GM23338 (cell line): ENCODE measurements around the gene TMEM163.

Experiments used
- CREB1 ChIP-seq: fragments of 250-450 bp; sonication (Bioruptor Pico); IDR thresholded peaks from 2 replicates; pipeline ENCODE4 v1.5.0; 2020; ENCODE audit warnings: low read depth, mild to moderate bottlenecking, moderate library complexity
- CTCF ChIP-seq, 2 experiments: fragments of 200-600 bp in 1 of 2; sonication (generic) in 1 of 2; conservative IDR thresholded peaks; 2 replicates each; pipeline versions ENCODE4 v1.5.1 to v1.6.1; 2016 to 2017; ENCODE audit warnings: antibody characterized with exemption in 2 of 2, low read depth in 2 of 2, mild to moderate bottlenecking in 2 of 2, moderate library complexity in 1 of 2
- EZH2 ChIP-seq: fragments of 200-600 bp; sonication (generic); IDR thresholded peaks from one replicate; pipeline ENCODE4 v1.8.0; 2017; ENCODE audit warnings: antibody characterized with exemption, mild to moderate bottlenecking, low read depth; ENCODE audit not compliant: unreplicated experiment
- EZH2phosphoT487 ChIP-seq: fragments of 200-600 bp; sonication (generic); IDR thresholded peaks from one replicate; pipeline ENCODE4 v1.8.1; 2018; ENCODE audit warnings: antibody characterized with exemption; ENCODE audit not compliant: unreplicated experiment
- JUNB ChIP-seq: IDR thresholded peaks from one replicate; pipeline ENCODE4 v1.6.1; 2016; ENCODE audit warnings: antibody characterized with exemption; ENCODE audit not compliant: unreplicated experiment
- NANOG ChIP-seq: IDR thresholded peaks from 2 replicates; pipeline ENCODE4 v1.6.1; 2016; ENCODE audit warnings: antibody characterized with exemption, borderline replicate concordance
- POLR2AphosphoS5 ChIP-seq: IDR thresholded peaks from 2 replicates; pipeline ENCODE4 v1.6.1; 2016; ENCODE audit warnings: antibody characterized with exemption, low read depth
- ZNF114 ChIP-seq: fragments of 250-450 bp; sonication (Bioruptor Pico); IDR thresholded peaks from 2 replicates; pipeline ENCODE4 v1.5.0; 2020; ENCODE audit warnings: mild to moderate bottlenecking, moderate library complexity
- ZNF331 ChIP-seq: fragments of 250-450 bp; sonication (Bioruptor Pico); IDR thresholded peaks from 2 replicates; pipeline ENCODE4 v1.5.0; 2020; ENCODE audit warnings: low read depth, mild to moderate bottlenecking, moderate library complexity
- TF ChIP-seq, protein P1 (sequence below): IDR thresholded peaks from 2 replicates; pipeline ENCODE4 v1.6.1; 2016; ENCODE audit warnings: antibody characterized with exemption
- TF ChIP-seq, protein P2 (sequence below): IDR thresholded peaks from one replicate; pipeline ENCODE4 v1.6.1; 2018; ENCODE audit warnings: antibody characterized with exemption; ENCODE audit not compliant: unreplicated experiment

DNA sequence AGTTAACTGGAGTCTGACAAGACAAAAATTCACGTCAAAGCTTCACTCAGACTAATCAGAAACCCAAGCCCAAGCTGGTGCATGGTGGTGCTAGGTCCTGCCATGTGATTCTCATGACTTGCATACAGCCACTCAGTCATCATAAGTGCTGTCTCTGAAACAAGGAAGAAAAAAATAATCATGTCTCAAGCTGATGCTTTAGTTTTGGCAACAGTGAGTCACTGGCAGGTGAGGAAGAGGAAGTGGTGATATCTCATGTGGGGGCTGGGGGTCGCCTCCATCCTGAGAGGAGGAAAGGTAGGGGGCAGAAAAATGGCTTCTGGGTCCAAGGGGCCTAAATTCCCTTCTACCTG lies 136.3 kb downstream of the TMEM163 start:
- TF ChIP-seq POLR2AphosphoS5 = no peak
- no peak for TF ChIP-seq CTCF (conservative IDR thresholded peaks at IDR 0.05; ENCODE audit: low read depth in 2 of 2)
- no peak for TF ChIP-seq ZNF331 (CRISPR knock-in tag)
- no peak for TF ChIP-seq EZH2
- TF ChIP-seq, protein P1, sequence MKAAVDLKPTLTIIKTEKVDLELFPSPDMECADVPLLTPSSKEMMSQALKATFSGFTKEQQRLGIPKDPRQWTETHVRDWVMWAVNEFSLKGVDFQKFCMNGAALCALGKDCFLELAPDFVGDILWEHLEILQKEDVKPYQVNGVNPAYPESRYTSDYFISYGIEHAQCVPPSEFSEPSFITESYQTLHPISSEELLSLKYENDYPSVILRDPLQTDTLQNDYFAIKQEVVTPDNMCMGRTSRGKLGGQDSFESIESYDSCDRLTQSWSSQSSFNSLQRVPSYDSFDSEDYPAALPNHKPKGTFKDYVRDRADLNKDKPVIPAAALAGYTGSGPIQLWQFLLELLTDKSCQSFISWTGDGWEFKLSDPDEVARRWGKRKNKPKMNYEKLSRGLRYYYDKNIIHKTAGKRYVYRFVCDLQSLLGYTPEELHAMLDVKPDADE = no peak
- TF ChIP-seq JUNB = no peak
- TF ChIP-seq NANOG = no peak
- TF ChIP-seq CREB1 (CRISPR knock-in tag) = no peak
- TF ChIP-seq, protein P2, sequence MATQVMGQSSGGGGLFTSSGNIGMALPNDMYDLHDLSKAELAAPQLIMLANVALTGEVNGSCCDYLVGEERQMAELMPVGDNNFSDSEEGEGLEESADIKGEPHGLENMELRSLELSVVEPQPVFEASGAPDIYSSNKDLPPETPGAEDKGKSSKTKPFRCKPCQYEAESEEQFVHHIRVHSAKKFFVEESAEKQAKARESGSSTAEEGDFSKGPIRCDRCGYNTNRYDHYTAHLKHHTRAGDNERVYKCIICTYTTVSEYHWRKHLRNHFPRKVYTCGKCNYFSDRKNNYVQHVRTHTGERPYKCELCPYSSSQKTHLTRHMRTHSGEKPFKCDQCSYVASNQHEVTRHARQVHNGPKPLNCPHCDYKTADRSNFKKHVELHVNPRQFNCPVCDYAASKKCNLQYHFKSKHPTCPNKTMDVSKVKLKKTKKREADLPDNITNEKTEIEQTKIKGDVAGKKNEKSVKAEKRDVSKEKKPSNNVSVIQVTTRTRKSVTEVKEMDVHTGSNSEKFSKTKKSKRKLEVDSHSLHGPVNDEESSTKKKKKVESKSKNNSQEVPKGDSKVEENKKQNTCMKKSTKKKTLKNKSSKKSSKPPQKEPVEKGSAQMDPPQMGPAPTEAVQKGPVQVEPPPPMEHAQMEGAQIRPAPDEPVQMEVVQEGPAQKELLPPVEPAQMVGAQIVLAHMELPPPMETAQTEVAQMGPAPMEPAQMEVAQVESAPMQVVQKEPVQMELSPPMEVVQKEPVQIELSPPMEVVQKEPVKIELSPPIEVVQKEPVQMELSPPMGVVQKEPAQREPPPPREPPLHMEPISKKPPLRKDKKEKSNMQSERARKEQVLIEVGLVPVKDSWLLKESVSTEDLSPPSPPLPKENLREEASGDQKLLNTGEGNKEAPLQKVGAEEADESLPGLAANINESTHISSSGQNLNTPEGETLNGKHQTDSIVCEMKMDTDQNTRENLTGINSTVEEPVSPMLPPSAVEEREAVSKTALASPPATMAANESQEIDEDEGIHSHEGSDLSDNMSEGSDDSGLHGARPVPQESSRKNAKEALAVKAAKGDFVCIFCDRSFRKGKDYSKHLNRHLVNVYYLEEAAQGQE = no peak
- no peak for TF ChIP-seq EZH2phosphoT487
- TF ChIP-seq ZNF114 (CRISPR knock-in tag) = no peak
